Liver (tissue), 9 donors: ENCODE measurements around the gene DNAJC11. TPM values are rescaled to one million over a fixed set of nuclear protein-coding genes. Genes with fewer than 3 reads are reported as not detected.

Source experiments
- DNase-seq: peaks from one replicate; pipeline ENCODE4 v3.0.0-alpha.2; 2017; ENCODE audit warnings: low spot score
- H3K27ac ChIP-seq, 2 donors: one replicate each; pipeline ENCODE4 v1.7.0; 2013; ENCODE audit warnings: inconsistent platforms in 2 of 2, low read length in 2 of 2, control low read depth in 1 of 2, low read depth in 1 of 2, mild to moderate bottlenecking in 1 of 2
- H3K27me3 ChIP-seq, 4 donors: one replicate each; pipeline versions ENCODE4 v1.6.1 to v1.7.0; 2013; ENCODE audit warnings: low read length in 3 of 4, inconsistent platforms in 1 of 4, mild to moderate bottlenecking in 1 of 4, moderate library complexity in 1 of 4; ENCODE audit not compliant: control insufficient read depth in 4 of 4, insufficient read depth in 4 of 4
- H3K36me3 ChIP-seq, 4 donors: one replicate each; pipeline versions ENCODE4 v1.6.1 to v1.7.0; 2013; ENCODE audit warnings: low read length in 3 of 4, mild to moderate bottlenecking in 3 of 4, low read depth in 1 of 4, moderate library complexity in 1 of 4; ENCODE audit not compliant: control insufficient read depth in 4 of 4, insufficient read depth in 3 of 4
- H3K4me1 ChIP-seq, 4 donors: one replicate each; pipeline versions ENCODE4 v1.6.1 to v1.7.0; 2013; ENCODE audit warnings: low read length in 3 of 4, mild to moderate bottlenecking in 3 of 4, moderate library complexity in 1 of 4; ENCODE audit not compliant: control insufficient read depth in 4 of 4, insufficient read depth in 4 of 4
- H3K4me3 ChIP-seq, 3 donors: one replicate each; pipeline versions ENCODE4 v1.6.1 to v1.7.0; 2013; ENCODE audit warnings: low read length in 3 of 3, control low read depth in 1 of 3, low read depth in 1 of 3, mild to moderate bottlenecking in 1 of 3
- H3K9ac ChIP-seq, 2 donors: one replicate each; pipeline ENCODE4 v1.7.0; 2013; ENCODE audit warnings: low read length in 2 of 2, mild to moderate bottlenecking in 2 of 2, moderate library complexity in 2 of 2, control low read depth in 1 of 2, low read depth in 1 of 2
- H3K9me3 ChIP-seq, 4 donors: one replicate each; pipeline versions ENCODE4 v1.6.1 to v1.7.0; 2013; ENCODE audit warnings: low read length in 3 of 4; ENCODE audit not compliant: control insufficient read depth in 4 of 4
- ATF3 ChIP-seq: IDR thresholded peaks from 2 replicates; pipeline ENCODE4 v1.6.1; 2016; ENCODE audit warnings: antibody characterized with exemption
- EGR1 ChIP-seq, 2 donors: IDR thresholded peaks; 2 replicates each; pipeline ENCODE4 v1.6.1; 2016 to 2018; ENCODE audit warnings: antibody characterized with exemption in 2 of 2, low read depth in 2 of 2
- GABPA ChIP-seq, 2 donors: IDR thresholded peaks in 1 of 2; conservative IDR thresholded peaks in 1 of 2; 2 replicates each; pipeline ENCODE4 v1.6.1; 2016; ENCODE audit warnings: antibody characterized with exemption in 2 of 2, mild to moderate bottlenecking in 1 of 2, moderate library complexity in 1 of 2
- HNF4A ChIP-seq, 2 donors: conservative IDR thresholded peaks; 2 replicates each; pipeline ENCODE4 v1.6.1; 2016; ENCODE audit warnings: antibody characterized with exemption in 2 of 2, mild to moderate bottlenecking in 2 of 2
- MAX ChIP-seq: IDR thresholded peaks from 2 replicates; pipeline ENCODE4 v1.6.1; 2016; ENCODE audit warnings: antibody characterized with exemption
- NR2F2 ChIP-seq: IDR thresholded peaks from 2 replicates; pipeline ENCODE4 v1.6.1; 2016; ENCODE audit warnings: antibody characterized with exemption
- RAD21 ChIP-seq, 2 donors: IDR thresholded peaks; 2 replicates each; pipeline ENCODE4 v1.6.1; 2016; ENCODE audit warnings: antibody characterized with exemption in 2 of 2, mild to moderate bottlenecking in 2 of 2
- REST ChIP-seq: IDR thresholded peaks from 2 replicates; pipeline ENCODE4 v1.6.1; 2016; ENCODE audit warnings: antibody characterized with exemption, mild to moderate bottlenecking
- RXRA ChIP-seq, 2 donors: IDR thresholded peaks; 2 replicates each; pipeline ENCODE4 v1.6.1; 2017 to 2018; ENCODE audit warnings: antibody characterized with exemption in 2 of 2, mild to moderate bottlenecking in 1 of 2
- SP1 ChIP-seq: IDR thresholded peaks from 2 replicates; pipeline ENCODE4 v1.6.1; 2018; ENCODE audit warnings: antibody characterized with exemption, mild to moderate bottlenecking
- TAF1 ChIP-seq: conservative IDR thresholded peaks from 2 replicates; pipeline ENCODE4 v1.6.1; 2016; ENCODE audit warnings: antibody characterized with exemption, mild to moderate bottlenecking
- YY1 ChIP-seq: IDR thresholded peaks from 2 replicates; pipeline ENCODE4 v1.6.1; 2016; ENCODE audit warnings: antibody characterized with exemption, mild to moderate bottlenecking
- ZBTB33 ChIP-seq: IDR thresholded peaks from 2 replicates; pipeline ENCODE4 v1.6.1; 2016; ENCODE audit warnings: antibody characterized with exemption
- WGBS: extraction: QIAGEN DNeasy Blood & Tissue Kit; methylation state at CpG from one replicate; pipeline ENCODE4 v1.1.7; 2013; 5-methylcytosine and 5-hydroxymethylcytosine counted together
- polyA plus RNA-seq, 2 donors: library from polyadenylated mRNA; stranded (reverse) in 1 of 2; unstranded in 1 of 2; fragments of 200-250 nt in 1 of 2; fragments of >200 nt in 1 of 2; fragmentation: Nextera tagmentation in 1 of 2; extraction: Ambion mirVana in 1 of 2; gene quantifications; one replicate each; pipeline versions ENCODE4 v1.2.1 to v1.2.3, GENCODE V29; 2013 to 2015
- total RNA-seq, 2 donors: library from RNA; depleted of rRNA; stranded (reverse); fragments of >200 nt; gene quantifications; one replicate each; pipeline ENCODE4 v1.2.3, GENCODE V29; 2014
- donor health status: healthy.
- donor health status: healthy.
- donor health status: healthy.
- donor health status: healthy.
- donor health status: healthy.

DNAJC11 gene
- total and polyA plus RNA-seq, 4 donors = 16.5 to 36.1 (median 23.8) TPM

- Histone ChIP-seq H3K36me3 (no peaks in the 10 kb centered on the region), H3K9ac (no peak overlapping the region), H3K4me1 (no peaks in the 10 kb centered on the region), H3K9me3 (no peaks in the 10 kb centered on the region), H3K27ac (no peak overlapping the region), H3K4me3 (no peak overlapping the region), H3K27me3 (no peaks in the 10 kb centered on the region)
- 92% methylated on average over 4 of the region's 4 CpGs for WGBS
- TF ChIP-seq EGR1 (IDR thresholded peaks at IDR 0.05; ENCODE audit: low read depth in 2 of 2) (no peak), HNF4A (conservative IDR thresholded peaks at IDR 0.05) (no peak), SP1 (no peak), RXRA (IDR thresholded peaks at IDR 0.05) (no peak), TAF1 (no peak), YY1 (no peak), ZBTB33 (no peak), GABPA (IDR thresholded peaks at IDR 0.05 in 1 of 2, conservative IDR thresholded peaks at IDR 0.05 in 1 of 2) (no peak), RAD21 (IDR thresholded peaks at IDR 0.05) (no peak)
- DNase-seq = no peak
These were observed 10.1 kb downstream of the DNAJC11 start for GRCh38 chr1:6691507-6691906.

GRCh38 chr1:6690186-6690585 is 11.4 kb downstream of the DNAJC11 start:
- H3K4me1 ChIP-seq = no peaks in the 10 kb centered on the region
- no peak overlapping the region for H3K4me3 ChIP-seq
- 95% methylated on average over 7 of the region's 7 CpGs for WGBS
- TF ChIP-seq ATF3 (no peak), HNF4A (conservative IDR thresholded peaks at IDR 0.05) (no peak), NR2F2 (no peak), RXRA (IDR thresholded peaks at IDR 0.05) (no peak), EGR1 (IDR thresholded peaks at IDR 0.05; ENCODE audit: low read depth in 2 of 2) (no peak), REST (no peak), SP1 (no peak), TAF1 (no peak), RAD21 (IDR thresholded peaks at IDR 0.05) (no peak), ZBTB33 (no peak), MAX (no peak)
- H3K9me3 ChIP-seq = no peaks in the 10 kb centered on the region
- H3K36me3 ChIP-seq = no peaks in the 10 kb centered on the region
- no peak for DNase-seq
- no peak overlapping the region for H3K9ac ChIP-seq
- H3K27me3 ChIP-seq = no peaks in the 10 kb centered on the region
- H3K27ac ChIP-seq = no peak overlapping the region
